Right lobe of liver (tissue), 6 donors: ENCODE measurements around the gene DSEL. TPM values are rescaled to one million over a fixed set of nuclear protein-coding genes. Genes with fewer than 3 reads are reported as not detected.

Source experiments
- ATAC-seq, 4 donors: fragments of 200-7000 bp; cut with Tn5 transposase; one replicate each; pipeline ENCODE4 v1.9.1; 2020; ENCODE audit warnings: mild to moderate bottlenecking in 4 of 4, moderate library complexity in 4 of 4
- DNase-seq, 3 donors: peaks; one replicate each; pipeline ENCODE4 v3.0.0-alpha.2; 2020
- H3K27ac ChIP-seq, 3 donors: fragments of 200-600 bp; one replicate each; pipeline ENCODE4 v1.8.0; 2022
- H3K27me3 ChIP-seq, 2 donors: fragments of 200-600 bp; one replicate each; pipeline ENCODE4 v1.8.0; 2022
- H3K36me3 ChIP-seq, 4 donors: fragments of 200-600 bp; sonication (generic) in 1 of 4; one replicate each; pipeline versions ENCODE4 v1.5.1 to v1.8.0; 2017 to 2022; ENCODE audit warnings: control low read depth in 1 of 4
- H3K4me1 ChIP-seq, 4 donors: fragments of 200-600 bp; sonication (generic) in 1 of 4; one replicate each; pipeline versions ENCODE4 v1.5.1 to v1.8.0; 2017 to 2022; ENCODE audit warnings: control low read depth in 1 of 4
- H3K4me3 ChIP-seq, 3 donors: fragments of 200-600 bp; one replicate each; pipeline ENCODE4 v1.8.0; 2022
- H3K9me3 ChIP-seq, 4 donors: fragments of 200-600 bp; sonication (generic) in 1 of 4; one replicate each; pipeline versions ENCODE4 v1.5.1 to v1.8.0; 2017 to 2022; ENCODE audit warnings: control low read depth in 1 of 4
- CTCF ChIP-seq, 4 donors: fragments of 200-600 bp in 3 of 4; fragments of 450-650 bp in 1 of 4; IDR thresholded peaks; one replicate each; pipeline versions ENCODE4 v1.5.1 to v1.8.0; 2016 to 2022; ENCODE audit warnings: antibody characterized with exemption in 4 of 4, mild to moderate bottlenecking in 2 of 4
- POLR2A ChIP-seq: fragments of 450-650 bp; IDR thresholded peaks from one replicate; pipeline ENCODE4 v1.6.1; 2017; ENCODE audit warnings: antibody characterized with exemption, mild to moderate bottlenecking
- WGBS: methylation state at CpG from one replicate; pipeline ENCODE4 v1.1.6; 2018; ENCODE audit warnings: low coverage, low lambda C conversion rate; ENCODE audit not compliant: insufficient coverage; ENCODE audit errors: missing lambda C conversion rate; 5-methylcytosine and 5-hydroxymethylcytosine counted together
- intact Hi-C, 2 donors: fragments of 100-400 bp; cut with DNase I; formaldehyde crosslinking; loops; one replicate each; pipeline versions ENCODE4 v1.11.2 to v1.14.1; 2022
- total RNA-seq, 6 experiments: library from RNA; depleted of rRNA in 2 of 6; stranded (reverse); fragments of >200 nt in 2 of 6; fragmentation: NEBNext Ultra II Directional in 3 of 6; extraction: Animal tissue kit (Norgen Biotek cat#: 25700) in 3 of 6; gene quantifications; one replicate each; pipeline versions ENCODE4 v1.1.0 to v1.2.4, GENCODE V29; 2016 to 2023
- donor health status: DM: no; HTN: yes; CAD: no.
- donor health status: DM: no; HTN: no; CAD: no.
- donor health status: DM: no; HTN: no; CAD: no.
- donor health status: DM: no; HTN: yes; CAD: no.
- donor health status: DM: no; HTN: yes; CAD: no.

Gene DSEL
- total RNA-seq, 6 experiments from 2014 or later = 2.1 to 6.2 (median 4.3) TPM

- no peak for ATAC-seq
- Histone ChIP-seq H3K4me3 (no peak overlapping the region), H3K9me3 (no peaks in the 10 kb centered on the region), H3K27me3 (no peaks in the 10 kb centered on the region), H3K4me1 (peaks cover 0 to 5% (median 3%) of the 10 kb centered on the region in 4 donors), H3K36me3 (no peaks in the 10 kb centered on the region), H3K27ac (no peak overlapping the region)
- TF ChIP-seq POLR2A (no peak), CTCF (IDR thresholded peaks at IDR 0.05) (no peak)
- 60% methylated on average over 2 of the region's 2 CpGs for WGBS
- no peak for DNase-seq
- intact Hi-C loops = no loop called here
These were observed 3.9 kb upstream of the DSEL start for GRCh38 chr18:67520351-67520921.

GRCh38 chr18:67519592-67519991 is 3.1 kb upstream of the DSEL start:
- TF ChIP-seq POLR2A (no peak), CTCF (IDR thresholded peaks at IDR 0.05) (no peak)
- Histone ChIP-seq H3K27ac (no peak overlapping the region), H3K27me3 (no peaks in the 10 kb centered on the region), H3K4me3 (no peak overlapping the region), H3K4me1 (peaks cover 0 to 5% (median 0%) of the 10 kb centered on the region in 4 donors), H3K36me3 (no peaks in the 10 kb centered on the region), H3K9me3 (no peaks in the 10 kb centered on the region)
- DNase-seq = no peak
- ATAC-seq = no peak
- intact Hi-C loops = no loop called here
- WGBS = 65% methylated on average over 2 of the region's 2 CpGs

GRCh38 chr18:67518566-67518965 is 2.0 kb upstream of the DSEL start:
- DNase-seq (no peak), ATAC-seq (no peak)
- 92% methylated on average over 4 of the region's 5 CpGs for WGBS
- H3K9me3 ChIP-seq = no peaks in the 10 kb centered on the region
- intact Hi-C loops = no loop called here
- no peak overlapping the region for H3K27ac ChIP-seq
- H3K36me3 ChIP-seq = no peaks in the 10 kb centered on the region
- H3K27me3 ChIP-seq = no peaks in the 10 kb centered on the region
- TF ChIP-seq POLR2A (no peak), CTCF (IDR thresholded peaks at IDR 0.05) (no peak)
- H3K4me3 ChIP-seq = no peak overlapping the region
- H3K4me1 ChIP-seq = peaks cover 0 to 5% (median 0%) of the 10 kb centered on the region in 4 donors

GRCh38 chr18:67517444-67517765 is 885 bp upstream of the DSEL start:
- ATAC-seq = no peak
- H3K36me3 ChIP-seq = no peaks in the 10 kb centered on the region
- peaks cover 0 to 5% (median 0%) of the 10 kb centered on the region in 4 donors for H3K4me1 ChIP-seq
- peak overlapping the region; percentile 45 to 83 (median 57) for H3K4me3 ChIP-seq
- TF ChIP-seq POLR2A = no peak
- TF ChIP-seq CTCF (IDR thresholded peaks at IDR 0.05) = no peak
- peak overlapping the region; percentile 50 to 53 (median 52) for H3K27ac ChIP-seq
- peak in 2 of 3 donors; percentile 21 to 42 for DNase-seq
- 11% methylated on average over 4 of the region's 4 CpGs for WGBS
- H3K27me3 ChIP-seq = no peaks in the 10 kb centered on the region
- intact Hi-C loops = no loop called here
- no peaks in the 10 kb centered on the region for H3K9me3 ChIP-seq
